Brain microvascular endothelial cell (primary cell): ENCODE data around the gene MYLK4.

Experiments
- DNase-seq: peaks from one replicate; pipeline ENCODE4 v3.0.0-alpha.2; 2020
- H3K27ac ChIP-seq: fragments of 250-450 bp; sonication (Bioruptor Pico); 2 replicates; pipeline ENCODE4 v1.5.1; 2020; ENCODE audit warnings: mild to moderate bottlenecking, moderate library complexity
- H3K27me3 ChIP-seq: fragments of 250-450 bp; sonication (Bioruptor Pico); replicated peaks from 2 replicates; pipeline ENCODE4 v1.5.1; 2020; ENCODE audit warnings: mild to moderate bottlenecking
- H3K36me3 ChIP-seq: fragments of 250-450 bp; sonication (Bioruptor Pico); replicated peaks from 2 replicates; pipeline ENCODE4 v1.5.1; 2020; ENCODE audit warnings: mild to moderate bottlenecking
- H3K4me3 ChIP-seq: 2 replicates; pipeline ENCODE4 v1.5.1; 2011; ENCODE audit warnings: low read depth, mild to moderate bottlenecking, control low read depth, low read length, moderate library complexity
- CTCF ChIP-seq: IDR thresholded peaks from 2 replicates; pipeline ENCODE4 v1.5.1; 2011; ENCODE audit warnings: low read depth, mild to moderate bottlenecking, moderate library complexity, low read length, control low read depth, inconsistent platforms; ENCODE audit errors: missing control alignments
- in situ Hi-C: cut with HindIII; loops from 2 replicates; pipeline ENCODE4 v1.10.0; 2017; ENCODE audit warnings: low sequenced_read_pairs, low pct_ligation_motif_present

MYLK4 gene

GRCh38 chr6:2646346-2646745 is 104.4 kb downstream of the MYLK4 start:
- no peak for TF ChIP-seq CTCF
- Histone ChIP-seq H3K27ac (no peak overlapping the region), H3K36me3 (no peaks in the 10 kb centered on the region), H3K4me3 (no peak overlapping the region), H3K27me3 (no peaks in the 10 kb centered on the region)
- no peak for DNase-seq
- in situ Hi-C loops: no loop called here

- Histone ChIP-seq H3K27me3 (no peaks in the 10 kb centered on the region), H3K27ac (no peak overlapping the region), H3K36me3 (no peaks in the 10 kb centered on the region), H3K4me3 (no peak overlapping the region)
- in situ Hi-C loops: no loop called here
- no peak for TF ChIP-seq CTCF
- DNase-seq: no peak
Measured at GRCh38 chr6:2643935-2644539, 106.7 kb downstream of the MYLK4 start.

- in situ Hi-C loops: no loop called here
- TF ChIP-seq CTCF: no peak
- H3K36me3 ChIP-seq: no peaks in the 10 kb centered on the region
- no peak overlapping the region for H3K4me3 ChIP-seq
- no peak for DNase-seq
- H3K27ac ChIP-seq: no peak overlapping the region
- H3K27me3 ChIP-seq: no peaks in the 10 kb centered on the region
Measured at GRCh38 chr6:2643130-2643529, 107.6 kb downstream of the MYLK4 start.

- DNase-seq: no peak
- no peaks in the 10 kb centered on the region for H3K36me3 ChIP-seq
- H3K4me3 ChIP-seq: no peak overlapping the region
- H3K27me3 ChIP-seq: no peaks in the 10 kb centered on the region
- TF ChIP-seq CTCF: no peak
- in situ Hi-C loops: no loop called here
- no peak overlapping the region for H3K27ac ChIP-seq
Measured at GRCh38 chr6:2641044-2641725, 109.5 kb downstream of the MYLK4 start.

GRCh38 chr6:2640551-2640950 is 110.2 kb downstream of the MYLK4 start:
- in situ Hi-C loops: no loop called here
- no peaks in the 10 kb centered on the region for H3K27me3 ChIP-seq
- TF ChIP-seq CTCF: no peak

GRCh38 chr6:2639896-2640295 is 110.8 kb downstream of the MYLK4 start:
- Histone ChIP-seq H3K36me3 (no peaks in the 10 kb centered on the region), H3K27ac (no peak overlapping the region), H3K27me3 (no peaks in the 10 kb centered on the region), H3K4me3 (no peak overlapping the region)
- in situ Hi-C loops: no loop called here
- no peak for DNase-seq
- TF ChIP-seq CTCF: no peak

More at GRCh38 chr6:2640551-2640950, 110.2 kb downstream of the MYLK4 start:
- H3K4me3 ChIP-seq: no peak overlapping the region
- no peaks in the 10 kb centered on the region for H3K36me3 ChIP-seq
- H3K27ac ChIP-seq: no peak overlapping the region
- DNase-seq: no peak
